Raji (cell line): Measurements from ENCODE around the gene CLSTN2.

ENCODE experiments used
- POLR2A ChIP-seq: IDR thresholded peaks from 2 replicates; pipeline ENCODE4 v1.6.1; 2011; ENCODE audit warnings: low read depth, low read length, control low read depth; ENCODE audit not compliant: insufficient read depth

The CLSTN2 gene

DNA sequence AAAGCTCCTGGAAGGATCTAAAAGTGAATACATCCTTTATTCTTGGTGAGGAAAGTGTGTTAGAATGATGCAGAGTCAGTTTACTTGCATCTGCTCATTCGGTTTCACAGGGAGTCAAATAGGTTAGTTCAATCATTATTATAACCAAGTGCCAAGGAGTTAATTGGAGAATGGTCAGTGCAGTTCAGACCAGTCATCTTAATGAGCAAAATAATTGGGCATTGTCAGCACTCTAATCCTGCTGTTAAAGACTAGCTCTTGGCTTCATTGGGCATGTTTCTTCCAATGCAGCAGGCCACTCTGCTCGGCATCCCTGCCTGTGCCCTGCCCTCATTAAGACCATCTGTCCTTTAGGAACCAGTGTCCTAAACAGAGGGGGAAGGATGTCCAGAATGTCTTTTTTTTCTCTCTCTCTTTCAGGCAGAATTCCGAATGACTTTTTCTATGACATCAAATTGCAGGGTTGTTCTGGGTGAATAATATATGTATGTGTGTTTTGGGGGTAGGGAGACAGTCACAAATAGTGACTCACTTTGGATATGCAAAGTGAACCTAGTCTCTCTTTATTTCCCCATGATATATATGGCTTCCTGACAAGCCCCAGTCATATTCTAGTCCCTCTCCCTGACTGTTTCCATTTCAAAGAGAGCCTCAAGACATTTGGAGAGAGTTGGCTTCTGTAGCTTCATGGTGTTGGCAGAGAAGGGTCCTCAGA, 537.5 kb downstream of the CLSTN2 start:
- TF ChIP-seq POLR2A: no peak

DNA sequence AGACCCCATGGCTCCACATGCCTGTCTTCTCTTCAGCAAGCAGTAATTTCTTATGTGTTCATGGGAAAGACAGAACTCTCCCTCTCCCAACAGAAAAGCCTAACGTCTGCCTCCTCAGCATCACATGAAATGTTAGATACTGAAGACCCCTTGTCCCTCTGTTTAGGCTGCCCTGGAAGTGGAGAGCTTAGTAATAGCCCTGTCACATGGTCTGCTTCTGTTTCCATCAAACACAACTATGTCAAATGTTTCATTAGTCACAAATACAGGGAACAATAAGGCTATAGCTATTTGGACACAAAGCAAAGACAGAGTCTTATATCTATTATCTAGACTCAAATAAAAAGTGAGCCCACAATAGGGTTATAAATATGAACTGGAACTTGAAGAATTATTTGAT, 552.6 kb downstream of the CLSTN2 start:
- no peak for TF ChIP-seq POLR2A

DNA sequence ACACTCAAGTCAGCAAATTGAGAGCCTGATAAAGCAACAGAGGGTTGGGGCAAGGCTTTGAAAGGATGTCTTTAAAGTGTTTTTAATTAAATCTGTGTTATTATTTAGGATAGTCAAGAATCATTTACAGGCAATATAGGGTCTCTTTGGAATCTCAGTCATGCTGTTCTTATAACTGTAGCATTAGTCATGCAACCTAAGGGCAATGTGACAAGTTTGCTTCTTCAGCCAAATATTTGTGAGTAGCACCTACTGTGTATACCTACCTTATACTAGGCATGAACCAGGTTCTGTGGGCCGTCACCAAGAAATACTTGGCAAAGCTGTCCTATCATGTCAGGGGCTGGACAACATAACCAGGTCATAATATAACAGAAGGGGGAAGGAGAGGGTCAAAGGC, 558.3 kb downstream of the CLSTN2 start:
- TF ChIP-seq POLR2A: no peak

DNA sequence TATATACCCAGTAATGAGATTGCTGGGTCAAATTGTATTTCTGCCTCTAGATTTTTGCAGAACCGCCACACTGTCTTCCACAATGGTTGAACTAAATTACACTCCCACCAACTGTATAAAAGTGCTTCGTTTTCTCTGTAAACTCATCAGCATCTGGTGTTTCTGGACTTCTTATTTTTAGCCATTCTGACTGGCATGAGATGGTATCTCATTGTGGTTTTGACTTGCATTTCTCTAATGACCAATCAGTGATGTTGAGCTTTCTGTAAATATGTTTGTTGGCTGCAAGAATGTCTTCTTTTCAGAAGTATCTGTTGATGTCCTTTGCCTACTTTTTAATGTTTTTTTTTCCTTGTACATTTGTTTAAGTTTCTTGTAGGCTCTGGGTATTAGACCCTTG, 560.0 kb downstream of the CLSTN2 start:
- no peak for TF ChIP-seq POLR2A

DNA sequence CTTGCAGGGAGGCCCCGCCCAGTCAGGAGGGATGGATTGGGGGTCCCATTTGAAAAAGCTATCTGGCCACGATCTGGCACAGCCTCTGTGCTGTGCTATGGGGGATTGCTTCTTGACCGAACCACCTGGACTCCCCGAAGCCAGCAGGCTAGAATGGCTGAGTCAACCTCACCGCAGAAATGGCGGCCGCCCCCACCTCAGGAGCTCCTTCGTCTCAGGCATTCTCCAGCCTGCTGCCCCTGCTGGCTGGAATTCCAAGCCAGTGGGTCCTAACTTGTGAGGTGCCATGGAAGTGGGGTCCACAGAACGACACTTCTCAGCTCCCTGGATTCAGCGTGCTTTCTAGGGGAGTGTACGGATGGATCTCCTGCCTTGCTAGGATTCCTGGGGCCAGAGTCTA, 562.3 kb downstream of the CLSTN2 start:
- no peak for TF ChIP-seq POLR2A

DNA sequence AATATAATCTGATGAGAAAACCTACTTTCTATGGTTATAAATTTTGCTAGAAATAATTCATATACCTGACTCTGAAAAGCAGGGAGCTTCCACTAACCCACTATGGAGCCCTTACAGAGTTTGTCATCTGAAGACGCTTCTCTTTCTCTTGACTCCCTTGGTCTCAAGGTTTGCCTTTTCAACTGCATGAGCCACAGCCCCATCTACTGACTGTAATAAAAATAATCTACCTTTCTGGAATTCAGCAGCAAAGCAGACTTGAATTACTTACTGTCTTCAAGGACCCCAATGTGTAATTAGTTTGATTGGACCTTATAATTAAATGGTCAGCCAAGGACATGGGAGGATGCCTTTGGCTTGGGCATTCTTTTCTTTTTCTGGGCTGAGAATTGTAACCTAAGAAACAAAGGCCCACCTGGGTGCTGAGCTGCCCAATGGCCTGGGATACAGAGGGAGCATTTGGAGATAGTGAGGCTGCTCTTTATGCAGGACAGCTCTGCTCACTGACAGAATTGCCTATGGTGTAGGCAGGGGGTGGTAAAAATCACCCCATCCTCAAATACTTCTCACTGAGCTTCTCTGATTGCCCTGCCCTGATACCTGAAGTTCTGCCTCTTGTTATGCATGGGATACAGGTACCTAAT, 564.3 kb downstream of the CLSTN2 start:
- no peak for TF ChIP-seq POLR2A

DNA sequence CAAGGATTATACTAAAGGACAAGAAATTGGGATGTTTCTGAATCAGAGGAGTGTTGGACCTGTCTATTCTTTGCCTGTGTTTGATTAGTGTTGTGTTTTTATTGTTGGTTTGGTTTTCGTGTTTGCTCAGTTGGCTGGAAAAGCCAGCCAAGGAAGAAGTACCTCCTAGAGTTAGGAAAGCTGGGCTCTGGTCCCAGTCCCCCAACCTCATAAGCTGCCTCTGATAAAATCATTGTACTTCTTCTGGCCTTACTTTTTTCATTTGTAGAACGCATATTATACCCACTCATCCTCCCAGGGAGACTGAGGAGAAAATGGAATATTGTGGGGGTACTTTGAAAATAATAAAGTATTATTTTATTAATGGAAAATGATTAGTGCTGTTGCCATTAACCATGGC, 565.5 kb downstream of the CLSTN2 start:
- no peak for TF ChIP-seq POLR2A

DNA sequence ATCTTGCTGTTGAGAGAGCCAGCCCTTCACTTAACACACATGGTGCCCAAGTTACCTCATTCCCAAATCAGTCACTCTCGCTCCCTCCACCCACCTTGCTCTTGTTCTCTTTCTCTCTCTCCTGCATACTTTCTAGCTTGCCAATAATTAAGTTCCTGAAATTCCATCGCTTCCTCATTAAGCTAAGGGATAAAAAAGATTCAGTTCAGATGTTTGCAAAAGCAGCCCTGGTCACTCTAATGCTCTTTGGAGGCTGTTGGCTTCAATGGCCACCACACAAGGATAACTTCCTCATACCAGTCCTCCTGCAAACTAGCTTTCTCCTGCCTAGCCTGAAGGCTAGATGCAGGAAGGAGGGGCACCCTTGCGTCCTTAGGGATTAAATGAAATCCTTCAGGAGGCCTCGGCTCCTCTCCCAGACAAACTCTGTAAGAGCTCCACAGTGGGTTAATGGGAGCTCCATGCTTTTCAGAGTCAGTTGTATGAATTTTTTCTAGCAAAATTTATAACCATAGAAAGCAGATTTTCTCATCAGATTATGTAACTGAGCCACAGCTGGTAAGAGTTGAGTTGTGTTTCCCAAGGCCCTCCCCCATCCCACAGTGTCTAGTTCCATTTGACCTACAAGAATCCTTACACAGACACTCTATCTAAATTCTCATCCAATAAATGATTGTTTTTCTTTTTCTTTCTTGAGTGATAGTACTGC, 566.2 kb downstream of the CLSTN2 start:
- TF ChIP-seq POLR2A: no peak

DNA sequence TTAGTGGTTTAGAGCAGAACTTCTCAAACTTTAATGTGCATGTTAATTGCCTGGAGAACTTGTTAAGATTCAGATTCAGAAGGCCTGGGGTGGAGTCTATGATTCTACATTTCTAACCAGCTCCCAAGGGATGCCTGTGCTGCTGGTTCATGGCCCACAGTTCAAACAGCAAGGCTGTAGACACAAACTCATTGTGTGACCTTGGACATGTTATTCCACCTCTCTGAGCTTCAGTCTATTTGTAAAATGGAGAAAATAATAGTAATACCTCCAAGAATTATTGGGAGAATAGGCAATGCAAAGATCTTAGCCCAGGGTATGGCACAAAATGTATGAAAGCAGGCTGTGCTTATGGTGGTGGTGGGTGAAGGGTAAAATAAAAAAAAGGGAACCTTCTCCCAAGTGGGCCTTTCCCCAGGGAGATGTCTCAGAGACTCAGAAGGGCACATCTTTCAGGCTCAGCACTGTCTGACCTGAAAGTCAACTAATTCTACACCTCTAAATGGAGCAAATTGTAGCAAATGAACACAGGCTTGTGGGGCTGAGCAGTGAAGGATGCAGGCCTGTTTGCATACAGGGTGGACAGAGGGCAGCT, 566.9 kb downstream of the CLSTN2 start:
- no peak for TF ChIP-seq POLR2A

DNA sequence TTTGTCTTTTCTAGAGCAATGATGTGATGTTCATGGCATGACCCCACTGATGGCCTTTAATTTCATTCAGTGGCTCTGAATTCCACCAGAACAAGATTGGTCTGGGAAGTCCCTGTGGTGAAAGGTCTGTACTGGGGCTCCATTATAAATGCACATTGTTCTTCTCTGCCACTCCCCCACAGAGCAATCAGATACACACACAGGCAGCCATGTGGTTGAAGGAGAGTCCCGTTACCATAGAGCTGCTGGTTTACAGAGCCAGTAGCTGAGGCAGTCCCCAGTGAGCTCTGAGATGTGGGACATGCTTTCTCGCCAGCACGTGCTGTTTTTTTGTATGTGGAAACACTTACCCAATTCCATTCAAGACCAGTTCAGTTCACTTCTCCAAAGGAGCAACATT, 570.2 kb downstream of the CLSTN2 start:
- no peak for TF ChIP-seq POLR2A

DNA sequence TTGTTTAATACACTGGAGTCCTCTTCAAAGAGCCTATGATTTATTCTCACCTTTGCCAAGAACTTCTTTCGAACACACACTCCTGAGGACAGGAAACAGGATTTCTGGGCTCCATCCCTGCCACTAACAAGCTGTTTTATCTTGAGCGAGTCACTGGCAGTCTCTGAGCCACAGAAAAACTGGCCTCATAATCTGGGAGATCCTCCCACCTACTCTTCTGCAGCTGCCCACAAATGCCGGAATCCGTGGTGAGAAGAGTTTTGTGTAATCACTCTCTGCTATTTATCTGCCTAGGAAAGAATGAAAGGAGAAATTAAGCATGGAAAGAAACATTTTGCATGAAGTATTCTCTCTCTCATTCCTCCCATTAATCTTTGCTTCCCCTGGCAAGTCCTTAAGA, 570.9 kb downstream of the CLSTN2 start:
- TF ChIP-seq POLR2A: no peak

DNA sequence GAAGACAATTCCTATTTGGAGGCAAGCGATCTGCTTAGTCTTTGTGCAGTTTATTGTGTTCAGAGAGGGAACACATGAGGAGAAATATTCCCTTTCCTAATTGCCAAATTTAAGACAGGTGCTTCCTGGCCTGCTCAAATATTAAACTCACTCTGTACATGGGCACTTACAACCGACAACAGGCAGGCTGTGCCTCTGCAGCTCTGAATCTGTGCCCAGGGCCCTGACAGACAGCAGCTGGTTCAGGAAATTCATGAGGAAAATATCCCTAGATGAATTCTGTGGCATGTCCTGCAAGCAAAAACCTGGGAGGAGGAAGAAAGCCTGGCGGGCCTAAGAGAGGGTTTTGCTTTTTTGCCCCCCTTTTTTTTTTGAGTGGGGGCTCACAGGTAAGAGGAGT, 573.6 kb downstream of the CLSTN2 start:
- TF ChIP-seq POLR2A: no peak

DNA sequence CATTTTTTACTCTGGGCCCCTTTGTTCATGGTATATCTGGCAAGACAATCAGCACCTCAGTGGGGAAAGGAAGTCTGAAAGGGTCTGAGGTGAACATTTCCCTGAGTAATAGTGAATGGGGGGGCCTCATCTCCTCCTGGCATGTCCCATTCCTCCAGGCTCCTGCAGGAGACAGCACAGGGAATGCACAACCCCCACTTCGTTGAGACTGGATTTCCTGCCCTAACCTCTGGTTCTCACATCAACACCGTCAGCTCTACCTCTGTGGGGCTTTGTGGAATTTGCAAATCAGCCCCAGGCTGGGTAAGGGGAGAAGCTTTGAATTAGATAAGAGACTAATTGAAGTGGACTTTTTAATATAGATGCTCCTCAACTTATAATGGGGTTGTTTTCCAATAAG, 574.5 kb downstream of the CLSTN2 start:
- TF ChIP-seq POLR2A: no peak

DNA sequence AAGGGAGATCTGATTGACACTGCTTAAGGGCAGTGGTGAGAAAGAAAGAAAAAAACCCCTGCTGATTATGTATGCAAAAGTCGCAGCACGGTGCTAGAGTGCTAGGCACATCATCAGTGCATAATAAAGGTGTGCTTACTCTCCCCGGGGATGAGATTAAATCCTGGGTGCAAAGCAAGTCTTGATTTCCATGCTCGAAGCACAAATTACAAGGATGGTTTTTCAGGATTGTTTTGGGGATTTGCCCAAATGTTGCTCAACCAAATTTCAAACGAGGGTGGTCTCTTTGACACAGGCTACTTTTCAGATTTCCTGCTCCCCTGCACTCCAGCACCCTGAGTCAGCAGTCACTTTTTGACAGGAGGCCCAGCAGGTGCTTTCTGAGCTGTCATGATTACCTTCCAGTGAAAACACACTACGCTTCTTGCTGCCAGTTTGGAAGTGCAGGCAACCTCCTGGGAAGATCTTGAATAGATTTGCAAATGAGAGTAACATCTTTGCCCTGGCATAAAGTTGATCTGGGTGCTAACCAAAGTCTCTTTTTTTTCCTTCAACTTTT, 575.4 kb downstream of the CLSTN2 start:
- TF ChIP-seq POLR2A: no peak

DNA sequence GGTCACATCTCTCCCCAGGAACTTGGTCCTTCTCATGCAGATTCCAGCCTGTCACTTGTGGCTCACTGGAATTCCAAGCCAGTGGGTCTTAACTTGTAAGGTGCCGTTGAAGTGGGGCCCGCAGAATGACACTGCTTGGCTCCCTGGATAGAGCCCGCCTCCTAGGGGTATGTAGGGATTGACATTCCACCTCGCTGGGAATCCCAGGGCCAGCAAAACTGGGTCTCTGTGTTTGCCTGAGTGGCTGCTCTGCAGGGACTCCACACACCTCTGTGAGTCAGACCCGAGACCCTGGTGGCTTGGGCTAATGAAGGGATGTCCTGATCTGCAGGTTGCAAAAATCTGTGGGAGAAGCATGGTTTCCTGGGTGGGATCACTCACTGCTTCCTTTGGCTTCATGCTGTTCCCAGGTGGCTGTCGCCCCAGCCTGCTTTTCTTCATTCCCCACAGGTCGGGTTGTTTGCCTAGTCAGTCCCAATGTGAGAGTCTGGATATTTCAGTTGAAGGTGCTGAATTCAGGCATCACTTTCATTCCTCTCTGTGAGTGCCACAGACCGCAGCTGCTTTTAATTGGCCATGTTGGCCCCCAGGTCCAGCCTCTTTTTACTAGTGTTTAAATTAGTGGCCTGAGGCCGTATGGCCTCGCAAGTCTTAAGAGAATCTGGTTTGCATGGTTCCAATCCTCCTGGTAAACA, 586.9 kb downstream of the CLSTN2 start:
- TF ChIP-seq POLR2A: no peak
